ENCODE results near the gene KISS1R. TPM values are rescaled to one million over a fixed set of nuclear protein-coding genes. Genes with fewer than 3 reads are reported as not detected.

KISS1R gene
- total and polyA plus RNA-seq, 9 donors, result 0.28 to 0.90 TPM; not detected in 7

DNA sequence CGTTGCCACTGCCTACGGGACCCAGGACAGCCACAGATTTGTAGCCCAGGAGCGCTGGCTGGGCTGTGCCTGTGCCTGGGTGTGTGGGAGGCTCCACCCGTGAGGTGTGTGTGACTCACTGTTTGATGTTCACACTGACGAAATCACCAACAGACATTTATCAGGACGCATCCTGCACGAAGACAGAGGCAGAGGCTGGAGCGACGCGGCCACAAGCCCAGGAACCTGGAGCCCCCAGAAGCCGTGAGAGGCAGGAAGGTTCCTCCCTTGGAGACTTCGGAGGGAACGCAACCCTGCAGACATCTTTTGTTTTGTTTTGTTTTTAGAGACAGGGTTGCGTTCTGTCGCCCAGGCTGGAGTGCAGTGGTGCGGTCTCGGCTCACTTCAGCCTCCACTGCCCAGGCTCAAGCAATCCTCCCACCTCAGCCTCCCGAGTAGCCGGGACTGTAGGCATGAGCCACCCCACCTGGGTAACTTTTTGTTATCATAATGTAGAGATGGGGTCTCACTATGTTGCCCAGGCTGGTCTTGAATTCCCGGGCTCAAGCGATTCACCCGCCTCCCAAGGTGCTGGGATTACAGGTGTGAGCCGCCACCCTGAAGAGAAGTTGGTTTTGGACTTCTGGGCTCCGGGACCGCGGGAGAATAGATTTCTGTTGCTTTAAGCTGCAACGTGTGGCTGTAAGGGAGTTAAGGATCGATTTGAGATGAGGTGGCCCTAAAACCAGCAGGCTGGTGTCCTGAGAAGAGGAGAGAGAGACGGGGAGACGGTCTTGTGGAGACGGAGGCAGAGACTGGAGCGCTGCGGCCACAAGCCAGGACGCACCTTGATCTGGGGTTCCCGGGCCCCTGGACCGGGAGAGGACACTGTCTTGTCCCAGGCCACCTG, 42.1 kb downstream of the KISS1R start:
- Histone ChIP-seq H3K4me3 (no peak overlapping the region), H3K4me1 (ENCODE audit: insufficient read depth) (no peaks in the 10 kb centered on the region), H3K27me3 (no peaks in the 10 kb centered on the region), H3K9me3 (no peaks in the 10 kb centered on the region), H3K27ac (no peak overlapping the region), H3K36me3 (no peaks in the 10 kb centered on the region)
- 85 to 88% (median 86%) methylated on average over 36 of the region's 36 CpGs for WGBS, 3 donors
- peak in 1 of 5 donors; percentile 12 for DNase-seq
- TF ChIP-seq, protein P1, sequence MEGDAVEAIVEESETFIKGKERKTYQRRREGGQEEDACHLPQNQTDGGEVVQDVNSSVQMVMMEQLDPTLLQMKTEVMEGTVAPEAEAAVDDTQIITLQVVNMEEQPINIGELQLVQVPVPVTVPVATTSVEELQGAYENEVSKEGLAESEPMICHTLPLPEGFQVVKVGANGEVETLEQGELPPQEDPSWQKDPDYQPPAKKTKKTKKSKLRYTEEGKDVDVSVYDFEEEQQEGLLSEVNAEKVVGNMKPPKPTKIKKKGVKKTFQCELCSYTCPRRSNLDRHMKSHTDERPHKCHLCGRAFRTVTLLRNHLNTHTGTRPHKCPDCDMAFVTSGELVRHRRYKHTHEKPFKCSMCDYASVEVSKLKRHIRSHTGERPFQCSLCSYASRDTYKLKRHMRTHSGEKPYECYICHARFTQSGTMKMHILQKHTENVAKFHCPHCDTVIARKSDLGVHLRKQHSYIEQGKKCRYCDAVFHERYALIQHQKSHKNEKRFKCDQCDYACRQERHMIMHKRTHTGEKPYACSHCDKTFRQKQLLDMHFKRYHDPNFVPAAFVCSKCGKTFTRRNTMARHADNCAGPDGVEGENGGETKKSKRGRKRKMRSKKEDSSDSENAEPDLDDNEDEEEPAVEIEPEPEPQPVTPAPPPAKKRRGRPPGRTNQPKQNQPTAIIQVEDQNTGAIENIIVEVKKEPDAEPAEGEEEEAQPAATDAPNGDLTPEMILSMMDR (IDR thresholded peaks at IDR 0.05), result no peak
- no peak for TF ChIP-seq EP300 (IDR thresholded peaks at IDR 0.05)
- intact Hi-C loops (cut with DNase I), result loop anchor here in 1 of 4 donors (5.0 kb wide), 1 partner anchor 412 kb away; no protein-coding TSS in a partner anchor

DNA sequence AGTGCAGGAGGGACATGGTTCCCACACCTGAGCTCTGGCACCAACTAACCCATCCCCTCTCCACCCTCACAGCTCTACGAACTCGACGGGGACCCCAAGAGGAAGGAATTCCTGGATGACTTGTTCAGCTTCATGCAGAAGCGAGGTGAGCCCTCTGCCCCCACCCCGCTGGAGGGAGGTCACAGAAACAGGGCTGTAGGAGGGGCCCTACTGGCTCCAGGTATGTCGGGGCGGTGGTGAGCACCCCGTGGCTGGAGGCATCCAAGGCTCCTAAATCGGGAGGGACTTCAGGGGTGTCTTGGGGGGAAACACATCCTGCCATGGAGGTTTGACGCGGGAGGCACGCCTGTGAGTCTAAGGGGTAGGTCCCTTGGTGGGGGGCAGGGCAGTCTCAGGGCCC, 42.9 kb downstream of the KISS1R start:
- H3K9me3 ChIP-seq, result no peaks in the 10 kb centered on the region
- H3K27me3 ChIP-seq, result no peaks in the 10 kb centered on the region
- no peaks in the 10 kb centered on the region for H3K36me3 ChIP-seq
- intact Hi-C loops (cut with DNase I), result no loop called here
- WGBS, 3 donors, result 63 to 77% (median 70%) methylated on average over 6 to 12 of the region's 12 CpGs
- no peak overlapping the region for H3K27ac ChIP-seq
- DNase-seq, result no peak
- no peak overlapping the region for H3K4me3 ChIP-seq
- no peaks in the 10 kb centered on the region for H3K4me1 ChIP-seq (ENCODE audit: insufficient read depth)
- TF ChIP-seq, protein P1 (IDR thresholded peaks at IDR 0.05), result no peak
- TF ChIP-seq POLR2A (IDR thresholded peaks at IDR 0.05), result no peak
- TF ChIP-seq EP300 (IDR thresholded peaks at IDR 0.05), result no peak

DNA sequence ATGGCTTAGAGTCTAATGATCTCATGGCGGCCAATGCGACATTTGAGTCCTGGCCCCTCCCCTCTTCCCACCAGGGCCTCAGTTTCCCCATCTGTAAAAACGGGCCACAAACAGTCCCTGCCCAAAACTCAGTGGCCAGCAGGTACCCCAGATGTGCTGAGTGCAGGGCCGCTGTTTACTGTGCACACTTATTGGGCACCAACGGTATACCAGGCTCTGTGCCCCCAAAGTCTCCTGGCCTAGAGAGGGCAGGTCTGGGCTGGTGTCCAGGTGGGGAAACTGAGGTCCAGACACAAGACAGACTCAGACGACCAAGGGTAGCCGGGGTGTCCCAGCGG, 43.4 kb downstream of the KISS1R start:
- 74 to 87% (median 82%) methylated on average over 6 to 8 of the region's 8 CpGs for WGBS, 3 donors
- intact Hi-C loops (cut with DNase I), result no loop called here

DNA sequence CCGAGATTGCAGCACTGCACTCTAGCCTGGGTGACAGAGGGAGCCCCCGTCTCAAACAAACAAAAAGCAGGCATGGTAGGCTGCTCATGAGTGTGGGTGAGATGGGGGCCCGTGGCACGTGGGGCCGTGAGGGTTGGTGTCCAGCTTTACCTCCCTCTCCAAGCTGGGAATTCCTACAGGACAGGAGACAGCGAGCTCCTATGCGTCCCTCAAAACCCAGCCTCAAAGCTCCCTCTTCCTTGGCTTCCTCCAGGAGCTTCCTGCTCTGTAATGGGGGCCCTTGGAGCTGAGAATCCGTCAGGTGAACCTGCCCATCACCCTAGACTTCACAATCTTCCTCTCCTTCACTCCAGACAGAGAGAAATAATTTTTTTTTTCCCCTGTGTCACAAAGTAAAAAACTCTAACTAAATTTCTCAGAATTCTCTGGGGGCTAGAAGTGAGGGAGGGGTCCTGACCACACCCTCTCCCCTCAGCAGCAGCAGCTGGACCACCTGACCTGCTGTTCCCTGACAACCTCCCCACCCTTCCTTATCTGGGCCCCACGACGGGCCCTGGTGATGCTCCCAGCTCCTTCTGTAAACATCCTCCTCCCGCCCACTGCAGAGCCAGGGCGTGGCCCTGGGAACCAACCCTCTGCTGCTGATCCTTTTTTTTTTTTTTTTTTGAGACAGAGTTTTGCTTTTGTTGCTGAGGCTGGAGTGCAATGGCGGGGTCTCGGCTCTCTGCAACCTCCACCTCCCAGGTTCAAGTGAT, 44.9 kb downstream of the KISS1R start:
- intact Hi-C loops (cut with DNase I), result no loop called here
- Histone ChIP-seq H3K4me3 (no peak overlapping the region), H3K27me3 (no peaks in the 10 kb centered on the region), H3K9me3 (no peaks in the 10 kb centered on the region), H3K27ac (no peak overlapping the region), H3K4me1 (ENCODE audit: insufficient read depth) (no peaks in the 10 kb centered on the region), H3K36me3 (no peaks in the 10 kb centered on the region)
- no peak for TF ChIP-seq POLR2A (IDR thresholded peaks at IDR 0.05)
- TF ChIP-seq, protein P1 (IDR thresholded peaks at IDR 0.05), result no peak
- no peak for TF ChIP-seq EP300 (IDR thresholded peaks at IDR 0.05)
- 68 to 74% (median 71%) methylated on average over 14 of the region's 14 CpGs for WGBS, 3 donors
- DNase-seq, result no peak

More for the DNA sequence above, 43.4 kb downstream of the KISS1R start:
- H3K9me3 ChIP-seq, result no peaks in the 10 kb centered on the region
- H3K4me1 ChIP-seq (ENCODE audit: insufficient read depth), result no peaks in the 10 kb centered on the region
- TF ChIP-seq, protein P1 (IDR thresholded peaks at IDR 0.05), result no peak
- TF ChIP-seq POLR2A (IDR thresholded peaks at IDR 0.05) (no peak), EP300 (IDR thresholded peaks at IDR 0.05) (no peak)
- no peaks in the 10 kb centered on the region for H3K27me3 ChIP-seq
- DNase-seq, result peak in 1 of 5 donors; percentile 14
- H3K4me3 ChIP-seq, result no peak overlapping the region
- H3K27ac ChIP-seq, result no peak overlapping the region
- no peaks in the 10 kb centered on the region for H3K36me3 ChIP-seq
